Measurements from ENCODE around the gene DIABLO. TPM values are rescaled to one million over a fixed set of nuclear protein-coding genes. Genes with fewer than 3 reads are reported as not detected.

The DIABLO gene
- polyA plus RNA-seq, 1 of the 3 experiments (the other 2 are of a cell fraction), result 78.9 TPM

GRCh38 chr12:122208073-122208820 is 17.6 kb downstream of the DIABLO start (continued):
- TF ChIP-seq, protein P1, sequence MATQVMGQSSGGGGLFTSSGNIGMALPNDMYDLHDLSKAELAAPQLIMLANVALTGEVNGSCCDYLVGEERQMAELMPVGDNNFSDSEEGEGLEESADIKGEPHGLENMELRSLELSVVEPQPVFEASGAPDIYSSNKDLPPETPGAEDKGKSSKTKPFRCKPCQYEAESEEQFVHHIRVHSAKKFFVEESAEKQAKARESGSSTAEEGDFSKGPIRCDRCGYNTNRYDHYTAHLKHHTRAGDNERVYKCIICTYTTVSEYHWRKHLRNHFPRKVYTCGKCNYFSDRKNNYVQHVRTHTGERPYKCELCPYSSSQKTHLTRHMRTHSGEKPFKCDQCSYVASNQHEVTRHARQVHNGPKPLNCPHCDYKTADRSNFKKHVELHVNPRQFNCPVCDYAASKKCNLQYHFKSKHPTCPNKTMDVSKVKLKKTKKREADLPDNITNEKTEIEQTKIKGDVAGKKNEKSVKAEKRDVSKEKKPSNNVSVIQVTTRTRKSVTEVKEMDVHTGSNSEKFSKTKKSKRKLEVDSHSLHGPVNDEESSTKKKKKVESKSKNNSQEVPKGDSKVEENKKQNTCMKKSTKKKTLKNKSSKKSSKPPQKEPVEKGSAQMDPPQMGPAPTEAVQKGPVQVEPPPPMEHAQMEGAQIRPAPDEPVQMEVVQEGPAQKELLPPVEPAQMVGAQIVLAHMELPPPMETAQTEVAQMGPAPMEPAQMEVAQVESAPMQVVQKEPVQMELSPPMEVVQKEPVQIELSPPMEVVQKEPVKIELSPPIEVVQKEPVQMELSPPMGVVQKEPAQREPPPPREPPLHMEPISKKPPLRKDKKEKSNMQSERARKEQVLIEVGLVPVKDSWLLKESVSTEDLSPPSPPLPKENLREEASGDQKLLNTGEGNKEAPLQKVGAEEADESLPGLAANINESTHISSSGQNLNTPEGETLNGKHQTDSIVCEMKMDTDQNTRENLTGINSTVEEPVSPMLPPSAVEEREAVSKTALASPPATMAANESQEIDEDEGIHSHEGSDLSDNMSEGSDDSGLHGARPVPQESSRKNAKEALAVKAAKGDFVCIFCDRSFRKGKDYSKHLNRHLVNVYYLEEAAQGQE (IDR thresholded peaks at IDR 0.05; ENCODE audit: low read depth, low read length), result no peak
- TF ChIP-seq MEF2A (IDR thresholded peaks at IDR 0.05; ENCODE audit: borderline replicate concordance, low read depth), result no peak
- no peak for TF ChIP-seq JUND (IDR thresholded peaks at IDR 0.05)
- no peak for TF ChIP-seq EZH2phosphoT487 (IDR thresholded peaks at IDR 0.05; ENCODE audit: borderline replicate concordance, low read depth)
- no peak for TF ChIP-seq NFIC (IDR thresholded peaks at IDR 0.05; ENCODE audit: borderline replicate concordance)
- TF ChIP-seq TEAD4 (IDR thresholded peaks at IDR 0.05; ENCODE audit: borderline replicate concordance, insufficient read depth), result no peak
- no peak for TF ChIP-seq YY1 (IDR thresholded peaks at IDR 0.05; ENCODE audit: low read depth)
- no peak for TF ChIP-seq TAF1 (IDR thresholded peaks at IDR 0.05; ENCODE audit: borderline replicate concordance, low read depth, low read length)
- TF ChIP-seq FOXM1 (IDR thresholded peaks at IDR 0.05; ENCODE audit: low read depth), result no peak

GRCh38 chr12:122207391-122207790 is 18.5 kb downstream of the DIABLO start:
- Histone ChIP-seq H4K20me1 (ENCODE audit: insufficient read depth) (0 out of 2 replicates have a peak, but pooled peaks cover 4% of the 10 kb centered on the region), H3K79me2 (ENCODE audit: insufficient read depth) (no peaks in the 10 kb centered on the region), H3K36me3 (replicated peaks in 1 of 2; ENCODE audit: control insufficient read depth in 1 of 2, insufficient read depth in 2 of 2, low read length in 1 of 2) (peaks cover 35 to 43% of the 10 kb centered on the region in 2 experiments), H3K4me3 (ENCODE audit: low read depth in 2 of 2, low read length in 1 of 2) (no peak overlapping the region), H3K9me3 (no peaks in the 10 kb centered on the region), H3K9ac (no peak overlapping the region), H3K27ac (ENCODE audit: low read depth in 2 of 2, low read length in 1 of 2) (no peak overlapping the region), H2AFZ (ENCODE audit: low read depth) (no peak overlapping the region), H3K27me3 (ENCODE audit: insufficient read depth) (no peaks in the 10 kb centered on the region), H3K4me1 (ENCODE audit: control insufficient read depth in 1 of 2, insufficient read depth in 2 of 2, low read depth in 1 of 2, low read length in 1 of 2) (peaks cover 0 to 13% of the 10 kb centered on the region in 2 experiments; a peak in 2 of 4 replicates), H3F3A (replicated peaks; ENCODE audit: insufficient read depth) (peaks cover 25% of the 10 kb centered on the region), H3K9me2 (no peaks in the 10 kb centered on the region), H3K4me2 (no peak overlapping the region)
- CTCF ChIA-PET, result interaction anchor here (2.1 kb wide), 1 partner anchor 16 kb away, joined by 7 read pairs; no protein-coding TSS in a partner anchor
- TF ChIP-seq RXRA (IDR thresholded peaks at IDR 0.05; ENCODE audit: borderline replicate concordance, low read depth) (no peak), FOSL2 (IDR thresholded peaks at IDR 0.05; ENCODE audit: borderline replicate concordance, low read depth) (no peak), RFX5 (IDR thresholded peaks at IDR 0.05; ENCODE audit: low read length) (no peak), SIN3A (IDR thresholded peaks at IDR 0.05; ENCODE audit: borderline replicate concordance, low read depth, low read length) (no peak), TEAD4 (IDR thresholded peaks at IDR 0.05; ENCODE audit: borderline replicate concordance, insufficient read depth) (no peak), POLR2AphosphoS5 (IDR thresholded peaks at IDR 0.05; ENCODE audit: low read depth, low read length) (no peak)
- TF ChIP-seq, protein P2, sequence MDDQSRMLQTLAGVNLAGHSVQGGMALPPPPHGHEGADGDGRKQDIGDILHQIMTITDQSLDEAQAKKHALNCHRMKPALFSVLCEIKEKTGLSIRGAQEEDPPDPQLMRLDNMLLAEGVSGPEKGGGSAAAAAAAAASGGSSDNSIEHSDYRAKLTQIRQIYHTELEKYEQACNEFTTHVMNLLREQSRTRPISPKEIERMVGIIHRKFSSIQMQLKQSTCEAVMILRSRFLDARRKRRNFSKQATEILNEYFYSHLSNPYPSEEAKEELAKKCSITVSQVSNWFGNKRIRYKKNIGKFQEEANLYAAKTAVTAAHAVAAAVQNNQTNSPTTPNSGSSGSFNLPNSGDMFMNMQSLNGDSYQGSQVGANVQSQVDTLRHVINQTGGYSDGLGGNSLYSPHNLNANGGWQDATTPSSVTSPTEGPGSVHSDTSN (IDR thresholded peaks at IDR 0.05), result no peak
- TF ChIP-seq, protein P3, sequence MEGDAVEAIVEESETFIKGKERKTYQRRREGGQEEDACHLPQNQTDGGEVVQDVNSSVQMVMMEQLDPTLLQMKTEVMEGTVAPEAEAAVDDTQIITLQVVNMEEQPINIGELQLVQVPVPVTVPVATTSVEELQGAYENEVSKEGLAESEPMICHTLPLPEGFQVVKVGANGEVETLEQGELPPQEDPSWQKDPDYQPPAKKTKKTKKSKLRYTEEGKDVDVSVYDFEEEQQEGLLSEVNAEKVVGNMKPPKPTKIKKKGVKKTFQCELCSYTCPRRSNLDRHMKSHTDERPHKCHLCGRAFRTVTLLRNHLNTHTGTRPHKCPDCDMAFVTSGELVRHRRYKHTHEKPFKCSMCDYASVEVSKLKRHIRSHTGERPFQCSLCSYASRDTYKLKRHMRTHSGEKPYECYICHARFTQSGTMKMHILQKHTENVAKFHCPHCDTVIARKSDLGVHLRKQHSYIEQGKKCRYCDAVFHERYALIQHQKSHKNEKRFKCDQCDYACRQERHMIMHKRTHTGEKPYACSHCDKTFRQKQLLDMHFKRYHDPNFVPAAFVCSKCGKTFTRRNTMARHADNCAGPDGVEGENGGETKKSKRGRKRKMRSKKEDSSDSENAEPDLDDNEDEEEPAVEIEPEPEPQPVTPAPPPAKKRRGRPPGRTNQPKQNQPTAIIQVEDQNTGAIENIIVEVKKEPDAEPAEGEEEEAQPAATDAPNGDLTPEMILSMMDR (IDR thresholded peaks at IDR 0.05), result no peak
- POLR2A ChIA-PET, result no interaction called here
- DNase-seq, result no peak
- 90% methylated on average over 8 of the region's 8 CpGs for WGBS (ENCODE audit: low lambda C conversion rate)
